HG03097 (cell line): Measurements from ENCODE around the gene ARHGAP21.
"Not testable (repeated sequence)": the region's sequence is repeated elsewhere in the genome, so short reads cannot be mapped to it uniquely, and the experiment has no call there.

Experiments used
- ATAC-seq: cut with Tn5 transposase; IDR thresholded peaks from one replicate; pipeline ENCODE4 v1.9.1; 2021; ENCODE audit not compliant: unreplicated experiment, low FRiP score

Gene ARHGAP21

DNA sequence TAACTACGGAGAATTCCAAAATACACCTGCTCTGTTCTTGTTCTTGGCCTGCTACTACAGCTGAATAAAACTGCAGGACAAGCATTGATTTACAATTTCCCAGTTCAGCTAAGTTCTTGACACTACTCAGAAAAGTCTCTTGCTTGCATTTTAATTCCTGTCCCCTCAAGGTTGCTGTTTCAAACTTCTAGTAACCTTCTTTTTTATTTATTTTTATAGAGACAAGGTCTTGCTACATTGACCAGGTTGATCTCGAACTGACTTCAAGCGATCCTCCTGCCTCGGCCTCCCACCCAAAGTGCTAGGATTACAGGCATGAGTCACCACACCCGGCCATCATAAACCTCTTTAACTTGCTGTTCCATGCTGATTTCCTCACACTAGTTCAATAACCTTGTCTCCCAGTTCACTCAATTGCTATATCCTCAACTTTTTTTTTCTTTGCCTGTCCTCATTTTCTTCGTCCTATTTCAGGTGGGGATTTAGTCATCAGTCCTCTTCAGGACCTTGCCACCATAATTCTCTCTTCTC, 79.9 kb downstream of the ARHGAP21 start:
- no peak for ATAC-seq

GRCh38 chr10:24642921-24643678, 80.6 kb downstream of the ARHGAP21 start:
- peak; percentile 80 for ATAC-seq

- ATAC-seq: no peak
Observed at GRCh38 chr10:24639124-24639523, 84.6 kb downstream of the ARHGAP21 start.

DNA sequence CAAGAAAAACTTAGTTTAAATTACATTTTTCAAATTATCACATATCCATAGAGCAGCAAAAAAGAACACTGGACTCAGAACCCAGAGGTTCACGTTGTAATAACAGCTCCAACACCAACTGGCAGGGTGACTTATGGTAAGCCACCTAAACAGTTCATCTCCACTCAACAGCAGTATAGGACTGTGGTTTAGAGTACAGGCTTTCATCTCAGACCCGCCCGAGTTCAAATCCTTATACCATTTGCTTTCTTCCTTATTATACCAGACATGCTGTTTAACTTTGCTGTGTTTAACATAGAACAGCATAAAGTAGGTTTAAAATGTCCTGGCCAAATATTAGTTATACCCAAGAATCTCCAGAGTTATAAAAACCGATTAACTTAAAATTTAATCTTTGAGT, 97.9 kb downstream of the ARHGAP21 start:
- no peak for ATAC-seq

- no peak for ATAC-seq
Observed at GRCh38 chr10:24623383-24623782, 100.3 kb downstream of the ARHGAP21 start.

DNA sequence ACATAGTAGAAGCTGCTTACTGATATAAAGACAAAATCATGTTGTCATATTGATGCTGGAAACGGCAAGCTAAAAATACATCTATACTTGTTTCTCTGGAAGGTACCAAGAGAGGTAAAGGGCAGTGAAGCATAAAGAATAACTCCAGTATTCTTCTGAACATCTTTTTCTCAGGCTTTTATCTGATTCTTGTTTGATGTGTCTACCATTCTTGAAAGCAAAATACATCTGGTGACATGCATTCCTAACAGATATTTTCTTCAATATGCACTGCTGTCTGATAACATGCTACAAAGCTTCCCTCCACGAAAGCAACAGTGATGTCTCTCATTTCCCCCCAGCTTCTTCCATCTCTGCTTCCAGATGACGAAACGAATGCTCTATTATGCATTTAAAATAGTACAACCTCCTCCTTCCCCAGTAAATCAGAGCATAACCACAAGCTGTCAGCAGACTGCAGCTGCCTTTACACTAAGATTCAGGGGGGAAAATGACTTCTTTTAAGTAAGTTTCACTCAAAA, 100.8 kb downstream of the ARHGAP21 start:
- ATAC-seq: no peak

DNA sequence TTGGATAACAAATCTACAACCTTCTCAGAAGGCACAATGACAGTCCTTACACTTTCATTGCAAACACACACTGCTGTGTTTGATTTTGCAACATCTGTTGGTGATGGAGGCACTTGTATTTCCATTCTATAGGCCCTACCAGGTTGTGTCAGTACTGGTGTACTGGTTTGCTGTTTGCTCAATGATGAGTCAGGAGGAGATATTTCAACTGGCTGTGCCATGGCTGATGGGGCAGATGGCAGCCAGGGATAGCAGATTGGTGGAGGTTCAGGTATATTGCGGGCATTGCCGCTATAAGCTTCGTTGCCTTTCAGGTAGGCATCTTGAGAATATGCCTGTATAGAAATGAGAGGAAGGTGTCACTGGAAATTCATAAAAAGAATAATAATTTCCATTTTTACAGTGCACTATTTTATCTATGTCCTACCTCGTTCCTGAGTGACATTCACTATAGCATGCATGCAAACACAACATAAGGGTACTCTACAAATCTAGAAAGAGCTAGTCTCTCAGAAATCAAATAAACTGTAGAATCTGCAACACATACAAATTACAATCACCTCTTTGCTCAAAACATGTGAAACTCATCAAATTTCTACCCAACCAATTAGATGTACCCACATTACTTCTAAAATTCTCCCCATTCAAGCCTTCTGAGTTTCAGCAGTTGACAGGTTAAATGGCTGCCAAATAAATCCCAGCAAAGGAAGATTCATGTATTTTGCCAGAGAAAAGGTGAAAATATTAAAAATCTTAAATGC, 102.5 kb downstream of the ARHGAP21 start:
- not testable (repeated sequence) for ATAC-seq

GRCh38 chr10:24619994-24620310, 103.7 kb downstream of the ARHGAP21 start:
- not testable (repeated sequence) for ATAC-seq

DNA sequence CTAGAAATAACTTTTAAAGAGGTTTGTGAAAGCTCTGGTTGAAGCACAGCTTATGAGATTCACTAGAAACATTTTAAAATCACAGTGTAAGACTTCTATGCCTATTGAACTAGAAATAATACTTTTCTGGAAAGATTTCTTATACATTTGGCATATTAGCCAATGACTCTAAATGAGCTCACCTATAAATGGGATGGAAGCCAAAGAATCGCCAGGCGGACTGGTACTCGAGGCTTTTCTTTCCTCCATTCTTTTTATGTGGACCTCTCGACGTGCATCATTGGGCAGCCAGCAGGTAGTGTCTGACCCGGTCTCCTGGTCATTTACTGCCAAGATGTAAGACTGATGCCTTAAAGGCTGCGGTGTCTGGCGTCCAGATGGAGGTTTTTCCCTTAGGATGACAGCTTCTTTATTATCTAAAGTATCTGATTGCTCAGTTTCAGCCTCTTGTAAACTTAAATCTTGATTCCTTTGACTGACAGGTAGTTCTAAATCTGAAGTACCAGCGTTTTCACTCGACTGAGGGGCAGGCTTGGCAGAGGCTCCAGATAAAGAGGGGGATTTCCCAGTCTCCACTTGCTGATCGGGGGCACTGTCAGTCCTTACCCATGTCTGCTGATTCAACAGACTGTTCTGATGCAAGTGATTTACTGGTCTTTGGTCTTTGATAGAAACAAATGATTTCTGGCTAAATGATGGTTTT, 104.2 kb downstream of the ARHGAP21 start:
- not testable (repeated sequence) for ATAC-seq

- no peak for ATAC-seq
Observed at GRCh38 chr10:24618401-24618800, 105.3 kb downstream of the ARHGAP21 start.

- no peak for ATAC-seq
Observed at GRCh38 chr10:24617771-24618396, 105.8 kb downstream of the ARHGAP21 start.

GRCh38 chr10:24616536-24616935, 107.2 kb downstream of the ARHGAP21 start:
- ATAC-seq: no peak

DNA sequence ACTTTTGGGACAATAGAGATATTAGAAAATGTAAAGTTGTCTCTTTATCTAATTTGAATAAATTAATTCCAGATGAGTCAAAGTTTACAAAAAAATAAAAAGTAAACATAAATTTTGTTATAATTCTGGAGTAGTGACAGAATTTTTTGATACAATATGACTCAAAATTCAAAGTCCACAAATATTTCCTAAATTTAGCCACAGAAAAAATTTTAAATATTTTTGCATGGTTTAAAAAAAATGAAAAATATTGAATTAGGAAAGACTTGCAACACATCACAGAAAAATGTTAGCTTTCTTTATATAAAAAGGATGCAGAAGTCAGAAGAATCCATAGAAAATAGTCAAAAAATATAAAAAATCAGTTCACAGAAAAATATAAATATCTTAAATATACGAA, 117.7 kb downstream of the ARHGAP21 start:
- no peak for ATAC-seq

- no peak for ATAC-seq
Observed at GRCh38 chr10:24605141-24605540, 118.5 kb downstream of the ARHGAP21 start.

- ATAC-seq: no peak
Observed at GRCh38 chr10:24603333-24603732, 120.4 kb downstream of the ARHGAP21 start.

GRCh38 chr10:24597961-24598360, 125.7 kb downstream of the ARHGAP21 start:
- ATAC-seq: no peak

- ATAC-seq: no peak
Observed at GRCh38 chr10:24597426-24597825, 126.3 kb downstream of the ARHGAP21 start.

- no peak for ATAC-seq
Observed at GRCh38 chr10:24596217-24596930, 127.3 kb downstream of the ARHGAP21 start.

DNA sequence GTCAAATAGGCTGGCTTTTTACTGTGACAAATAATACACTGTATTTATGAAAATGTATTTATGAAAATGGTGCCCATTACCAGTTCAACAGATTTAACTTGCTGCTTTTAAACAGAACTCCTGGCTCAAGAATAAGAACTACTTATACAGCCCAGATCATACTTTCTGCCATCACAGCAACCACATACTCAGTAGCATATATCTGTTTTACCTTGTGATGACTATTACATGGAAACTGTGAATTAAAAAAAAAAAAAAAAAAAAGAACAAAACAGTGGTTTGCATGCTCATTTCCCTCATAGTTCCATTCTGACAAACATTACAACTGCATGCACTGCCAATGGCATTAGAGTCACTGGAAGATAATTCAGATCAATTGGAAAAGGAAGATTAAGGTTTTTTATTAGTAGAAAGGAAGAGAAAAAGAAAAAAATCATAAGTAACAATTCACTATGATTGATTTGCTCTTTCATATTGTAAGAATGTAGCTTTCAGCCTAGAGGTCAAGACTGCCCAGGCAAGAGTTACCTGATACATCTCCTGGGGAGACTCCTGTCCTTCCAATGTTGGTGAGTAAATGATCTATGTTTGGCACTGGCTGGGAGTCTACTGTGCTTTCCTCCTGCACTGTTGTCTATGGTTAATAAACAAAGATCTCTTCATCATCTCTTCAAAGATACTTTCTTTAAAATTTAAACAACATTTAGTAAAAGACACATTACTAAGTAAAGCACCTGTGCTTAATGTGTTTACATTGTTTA, 132.8 kb downstream of the ARHGAP21 start:
- ATAC-seq: no peak
